HEK293 (cell line): ENCODE measurements around the gene PIGR.

Source experiments
- CTCF ChIA-PET: fragments of 350-600 bp; formaldehyde crosslinking; extraction: SDS; loops from one replicate; lab custom pipeline; 2021; ENCODE audit warnings: antibody characterized with exemption; lab: Yijun Ruan, JAX
- POLR2A ChIA-PET: fragments of 300-600 bp; formaldehyde crosslinking; extraction: SDS; loops from one replicate; lab custom pipeline; 2020; ENCODE audit warnings: antibody characterized with exemption, inconsistent platforms; lab: Yijun Ruan, JAX
- H3K27ac ChIP-seq: fragments of 200-500 bp; sonication (Bioruptor generic); 2 replicates; pipeline ENCODE4 v1.5.1; 2014; ENCODE audit warnings: low read depth, low read length, control low read depth, inconsistent platforms; ENCODE audit errors: extremely low read depth
- H3K36me3 ChIP-seq, 2 experiments: fragments of 200-500 bp in 1 of 2; sonication (Bioruptor generic) in 1 of 2; 1 replicate in 1 of 2; 2 replicates in 1 of 2; pipeline ENCODE4 v1.5.1; 2014 to 2017; ENCODE audit warnings: inconsistent platforms in 2 of 2, low read length in 2 of 2; ENCODE audit not compliant: control insufficient read depth in 2 of 2, insufficient read depth in 1 of 2
- H3K4me1 ChIP-seq: fragments of 200-500 bp; sonication (Bioruptor generic); 2 replicates; pipeline ENCODE4 v1.5.1; 2014; ENCODE audit warnings: mild to moderate bottlenecking, low read length, inconsistent platforms; ENCODE audit not compliant: control insufficient read depth, insufficient read depth
- H3K4me3 ChIP-seq: 2 replicates; pipeline ENCODE4 v1.5.1; 2011; ENCODE audit warnings: low read depth, mild to moderate bottlenecking, control low read depth, low read length, moderate library complexity
- H3K9me3 ChIP-seq: fragments of 200-500 bp; sonication (Bioruptor generic); 2 replicates; pipeline ENCODE4 v1.5.1; 2014; ENCODE audit warnings: low read depth, low read length, inconsistent platforms; ENCODE audit not compliant: control insufficient read depth, insufficient read depth
- BCL11B ChIP-seq: fragments of 450-650 bp; formaldehyde crosslinking; IDR thresholded peaks from 2 replicates; pipeline ENCODE4 v1.5.1; 2016; ENCODE audit warnings: low read depth, missing biosample characterization, missing genetic modification characterization
- GLI4 ChIP-seq: fragments of 450-650 bp; formaldehyde crosslinking; IDR thresholded peaks from 2 replicates; pipeline ENCODE4 v1.5.1; 2016; ENCODE audit warnings: missing biosample characterization, missing genetic modification characterization
- KLF10 ChIP-seq: fragments of 450-650 bp; IDR thresholded peaks from 2 replicates; pipeline ENCODE4 v1.5.1; 2018; ENCODE audit warnings: missing biosample characterization, mild to moderate bottlenecking, missing genetic modification characterization
- SCRT1 ChIP-seq: fragments of 450-650 bp; formaldehyde crosslinking; IDR thresholded peaks from 2 replicates; pipeline ENCODE4 v1.5.1; 2016; ENCODE audit warnings: missing biosample characterization, missing genetic modification characterization, borderline replicate concordance
- SETDB1 ChIP-seq: IDR thresholded peaks from one replicate; pipeline ENCODE4 v1.6.1; 2017; ENCODE audit warnings: mild to moderate bottlenecking, low read length, moderate library complexity, mixed read lengths; ENCODE audit not compliant: insufficient read length
- SP7 ChIP-seq: fragments of 450-650 bp; formaldehyde crosslinking; IDR thresholded peaks from 2 replicates; pipeline ENCODE4 v1.5.1; 2016; ENCODE audit warnings: missing biosample characterization, missing genetic modification characterization
- ZBTB1 ChIP-seq: fragments of 450-650 bp; formaldehyde crosslinking; IDR thresholded peaks from 2 replicates; pipeline ENCODE4 v1.5.1; 2016; ENCODE audit warnings: missing biosample characterization, missing genetic modification characterization
- ZBTB21 ChIP-seq: fragments of 450-650 bp; formaldehyde crosslinking; IDR thresholded peaks from 2 replicates; pipeline ENCODE4 v1.5.1; 2017; ENCODE audit warnings: missing biosample characterization, missing genetic modification characterization
- ZBTB48 ChIP-seq: fragments of 450-650 bp; formaldehyde crosslinking; IDR thresholded peaks from 2 replicates; pipeline ENCODE4 v1.5.1; 2016; ENCODE audit warnings: missing biosample characterization, missing genetic modification characterization
- ZNF16 ChIP-seq: fragments of 450-650 bp; formaldehyde crosslinking; IDR thresholded peaks from 2 replicates; pipeline ENCODE4 v1.5.1; 2016; ENCODE audit warnings: low read depth, missing biosample characterization, missing genetic modification characterization
- ZNF239 ChIP-seq: fragments of 450-650 bp; formaldehyde crosslinking; IDR thresholded peaks from 2 replicates; pipeline ENCODE4 v1.5.1; 2016; ENCODE audit warnings: missing biosample characterization, missing genetic modification characterization
- ZNF274 ChIP-seq, 2 experiments: fragments of 200-500 bp in 1 of 2; fragments of 450-650 bp in 1 of 2; sonication (Bioruptor generic) in 1 of 2; formaldehyde crosslinking in 1 of 2; IDR thresholded peaks; 2 replicates each; pipeline versions ENCODE4 v1.5.1 to v1.6.1; 2014 to 2016; ENCODE audit warnings: borderline replicate concordance in 1 of 2, inconsistent platforms in 1 of 2, low read length in 1 of 2, missing biosample characterization in 1 of 2, missing genetic modification characterization in 1 of 2
- ZNF350 ChIP-seq: fragments of 450-650 bp; formaldehyde crosslinking; IDR thresholded peaks from 2 replicates; pipeline ENCODE4 v1.5.0; 2017; ENCODE audit warnings: missing biosample characterization, mild to moderate bottlenecking, missing genetic modification characterization
- ZNF549 ChIP-seq: fragments of 450-650 bp; IDR thresholded peaks from 2 replicates; pipeline ENCODE4 v1.5.1; 2018; ENCODE audit warnings: missing biosample characterization, missing genetic modification characterization, mild to moderate bottlenecking, inconsistent platforms, moderate library complexity
- ZNF596 ChIP-seq: fragments of 450-650 bp; IDR thresholded peaks from 2 replicates; pipeline ENCODE4 v1.5.0; 2018; ENCODE audit warnings: missing biosample characterization, mild to moderate bottlenecking, missing genetic modification characterization, moderate library complexity
- ZNF626 ChIP-seq: fragments of 450-650 bp; sonication (Bioruptor Pico); formaldehyde crosslinking; IDR thresholded peaks from 2 replicates; pipeline ENCODE4 v1.5.1; 2018; ENCODE audit warnings: missing biosample characterization, missing genetic modification characterization, inconsistent platforms
- ZNF670 ChIP-seq: fragments of 450-650 bp; formaldehyde crosslinking; IDR thresholded peaks from 2 replicates; pipeline ENCODE4 v1.5.1; 2016; ENCODE audit warnings: missing biosample characterization, missing genetic modification characterization, low read depth
- ZNF677 ChIP-seq: fragments of 450-650 bp; IDR thresholded peaks from 2 replicates; pipeline ENCODE4 v1.5.0; 2018; ENCODE audit warnings: missing biosample characterization, mild to moderate bottlenecking, missing genetic modification characterization, moderate library complexity
- TF ChIP-seq, protein P1 (sequence below): fragments of 450-650 bp; formaldehyde crosslinking; IDR thresholded peaks from 2 replicates; pipeline ENCODE4 v1.5.1; 2016; ENCODE audit warnings: missing biosample characterization, missing genetic modification characterization
- TF ChIP-seq, protein P2 (sequence below): fragments of 450-650 bp; formaldehyde crosslinking; IDR thresholded peaks from 2 replicates; pipeline ENCODE4 v1.5.1; 2016; ENCODE audit warnings: missing biosample characterization, missing genetic modification characterization
- TF ChIP-seq, protein P3 (sequence below): fragments of 450-650 bp; formaldehyde crosslinking; IDR thresholded peaks from 2 replicates; pipeline ENCODE4 v1.5.1; 2017; ENCODE audit warnings: missing biosample characterization, missing genetic modification characterization

The PIGR gene

DNA sequence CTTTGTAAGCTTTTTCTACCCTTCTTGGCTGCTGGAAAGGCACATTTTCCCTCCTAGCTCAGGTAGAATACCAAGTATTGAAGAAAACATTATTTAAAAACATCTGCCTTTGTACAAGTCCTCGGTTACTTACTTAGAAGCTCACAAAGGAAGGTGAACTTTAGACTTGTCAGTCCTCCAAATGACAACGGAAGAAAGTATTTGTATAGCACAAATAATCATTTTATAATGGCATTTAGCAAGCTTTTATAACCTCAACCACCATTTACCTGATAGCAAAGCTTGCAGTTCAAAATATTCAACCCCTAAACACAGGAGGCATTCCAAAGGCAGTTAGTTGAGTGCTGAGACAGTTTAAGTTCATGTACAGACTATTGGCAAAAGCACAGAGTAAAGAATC, 26.5 kb upstream of the PIGR start:
- CTCF ChIA-PET: interaction anchor here (0.6 to 5.2 kb wide), 9 partner anchors 8 to 1096 kb away, joined by 3 to 39 read pairs (median 3); no protein-coding TSS in a partner anchor

DNA sequence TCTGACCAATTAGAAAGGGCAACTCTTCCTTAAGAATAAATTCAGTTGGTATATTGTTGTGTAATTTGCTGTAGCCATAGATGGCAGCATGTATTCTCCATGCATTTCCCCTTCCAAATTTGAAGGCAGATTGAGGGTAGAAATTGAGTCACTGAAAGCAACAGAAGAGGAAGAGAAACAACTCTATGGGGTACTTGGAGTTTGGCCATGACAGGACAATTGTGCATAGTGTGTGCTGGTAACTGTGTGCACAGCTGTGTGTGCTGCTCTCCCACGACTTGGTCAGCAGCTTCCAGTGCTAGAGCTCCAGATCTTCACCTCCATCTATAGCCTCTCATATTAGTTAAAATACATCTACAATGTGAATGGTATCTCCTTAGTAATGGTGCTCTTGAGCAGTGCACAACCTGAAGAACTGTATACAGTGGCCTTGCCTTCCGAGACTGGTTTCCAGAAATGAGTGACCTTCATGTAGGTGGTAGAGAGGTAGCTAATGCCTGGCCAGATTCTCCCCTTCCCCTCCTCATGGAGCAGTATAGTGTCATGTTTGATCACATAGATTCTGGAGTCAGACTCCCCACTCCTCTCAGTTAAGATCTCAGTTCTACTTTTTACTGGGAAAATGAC, 24.9 kb upstream of the PIGR start:
- H3K4me3 ChIP-seq: no peak overlapping the region
- no peaks in the 10 kb centered on the region for H3K36me3 ChIP-seq
- ChIA-PET CTCF (interaction anchor here (0.7 to 5.2 kb wide), 4 partner anchors 10 to 113 kb away, joined by 3 to 39 read pairs (median 4); no protein-coding TSS in a partner anchor), POLR2A (no interaction called here)
- TF ChIP-seq ZNF16 (tag by site-specific recombination) (no peak), ZBTB21 (no peak), BCL11B (tag by site-specific recombination) (no peak), SP7 (tag by site-specific recombination) (no peak), ZBTB1 (tag by site-specific recombination) (no peak), ZNF239 (no peak), SCRT1 (tag by site-specific recombination) (no peak), ZBTB48 (tag by site-specific recombination) (no peak), ZNF274 (IDR thresholded peaks at IDR 0.05; ENCODE audit: low read length) (no peak), ZNF274 (tag by site-specific recombination; IDR thresholded peaks at IDR 0.05; ENCODE audit: borderline replicate concordance) (no peak)
- no peaks in the 10 kb centered on the region for H3K4me1 ChIP-seq
- H3K27ac ChIP-seq: no peak overlapping the region
- no peaks in the 10 kb centered on the region for H3K9me3 ChIP-seq

More for the DNA sequence above, 26.5 kb upstream of the PIGR start:
- no peaks in the 10 kb centered on the region for H3K4me1 ChIP-seq
- no peak overlapping the region for H3K27ac ChIP-seq
- TF ChIP-seq, protein P1, sequence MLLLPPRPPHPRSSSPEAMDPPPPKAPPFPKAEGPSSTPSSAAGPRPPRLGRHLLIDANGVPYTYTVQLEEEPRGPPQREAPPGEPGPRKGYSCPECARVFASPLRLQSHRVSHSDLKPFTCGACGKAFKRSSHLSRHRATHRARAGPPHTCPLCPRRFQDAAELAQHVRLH: no peak
- TF ChIP-seq ZNF549 (tag by site-specific recombination) (no peak), ZNF350 (no peak), ZNF670 (tag by site-specific recombination) (no peak), ZNF626 (no peak), KLF10 (tag by site-specific recombination) (no peak), GLI4 (tag by site-specific recombination) (no peak), SETDB1 (no peak)
- TF ChIP-seq, protein P2, sequence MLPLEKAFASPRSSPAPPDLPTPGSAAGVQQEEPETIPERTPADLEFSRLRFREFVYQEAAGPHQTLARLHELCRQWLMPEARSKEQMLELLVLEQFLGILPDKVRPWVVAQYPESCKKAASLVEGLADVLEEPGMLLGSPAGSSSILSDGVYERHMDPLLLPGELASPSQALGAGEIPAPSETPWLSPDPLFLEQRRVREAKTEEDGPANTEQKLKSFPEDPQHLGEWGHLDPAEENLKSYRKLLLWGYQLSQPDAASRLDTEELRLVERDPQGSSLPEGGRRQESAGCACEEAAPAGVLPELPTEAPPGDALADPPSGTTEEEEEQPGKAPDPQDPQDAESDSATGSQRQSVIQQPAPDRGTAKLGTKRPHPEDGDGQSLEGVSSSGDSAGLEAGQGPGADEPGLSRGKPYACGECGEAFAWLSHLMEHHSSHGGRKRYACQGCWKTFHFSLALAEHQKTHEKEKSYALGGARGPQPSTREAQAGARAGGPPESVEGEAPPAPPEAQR (tag by site-specific recombination): no peak
- H3K9me3 ChIP-seq: no peaks in the 10 kb centered on the region
- POLR2A ChIA-PET: no interaction called here
- no peaks in the 10 kb centered on the region for H3K36me3 ChIP-seq
- no peak overlapping the region for H3K4me3 ChIP-seq

DNA sequence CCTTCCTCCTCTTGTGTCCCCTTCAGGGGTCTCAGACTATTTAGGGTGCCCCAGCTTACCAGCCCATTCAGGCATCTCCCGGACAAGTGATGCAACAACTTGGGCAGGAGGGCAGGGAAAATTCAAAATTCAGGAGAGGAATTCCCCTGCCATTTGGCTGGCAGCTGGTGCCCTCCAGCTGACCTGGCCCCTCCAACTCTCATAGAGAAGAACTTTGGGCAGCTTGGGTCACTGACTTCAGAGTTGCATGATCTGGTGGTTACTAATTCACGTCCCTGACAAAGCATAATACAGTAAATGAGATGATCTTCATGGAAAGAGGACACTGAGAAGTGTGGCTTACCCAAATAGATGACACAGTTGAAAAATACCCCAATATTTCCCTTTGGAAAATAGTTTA, 24.2 kb upstream of the PIGR start, which contains the start of gene FCAMR:
Gene FCAMR, minus strand, starts transcription at position 15 of the 400 bp plus-strand sequence. CDS start 335 bp downstream, outside the sequence.
- no peaks in the 10 kb centered on the region for H3K4me1 ChIP-seq
- no peaks in the 10 kb centered on the region for H3K36me3 ChIP-seq
- H3K4me3 ChIP-seq: no peak within 1 kb of the TSS
- CTCF ChIA-PET: interaction anchor here (0.7 to 5.2 kb wide), 2 partner anchors 10 to 107 kb away, joined by 3 to 39 read pairs; no protein-coding TSS in a partner anchor
- POLR2A ChIA-PET: no interaction called here
- no peaks in the 10 kb centered on the region for H3K9me3 ChIP-seq
- H3K27ac ChIP-seq: no peak within 1 kb of the TSS
- TF ChIP-seq ZNF677 (tag by site-specific recombination): no peak
- TF ChIP-seq, protein P1: no peak
- no peak for TF ChIP-seq ZNF596
- TF ChIP-seq, protein P3, sequence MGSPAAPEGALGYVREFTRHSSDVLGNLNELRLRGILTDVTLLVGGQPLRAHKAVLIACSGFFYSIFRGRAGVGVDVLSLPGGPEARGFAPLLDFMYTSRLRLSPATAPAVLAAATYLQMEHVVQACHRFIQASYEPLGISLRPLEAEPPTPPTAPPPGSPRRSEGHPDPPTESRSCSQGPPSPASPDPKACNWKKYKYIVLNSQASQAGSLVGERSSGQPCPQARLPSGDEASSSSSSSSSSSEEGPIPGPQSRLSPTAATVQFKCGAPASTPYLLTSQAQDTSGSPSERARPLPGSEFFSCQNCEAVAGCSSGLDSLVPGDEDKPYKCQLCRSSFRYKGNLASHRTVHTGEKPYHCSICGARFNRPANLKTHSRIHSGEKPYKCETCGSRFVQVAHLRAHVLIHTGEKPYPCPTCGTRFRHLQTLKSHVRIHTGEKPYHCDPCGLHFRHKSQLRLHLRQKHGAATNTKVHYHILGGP (tag by site-specific recombination): no peak
